GM18517 (cell line): Measurements from ENCODE around the gene POLR3H.

Experiments used
- ATAC-seq: cut with Tn5 transposase; IDR thresholded peaks from one replicate; pipeline ENCODE4 v1.9.1; 2021; ENCODE audit warnings: mild to moderate bottlenecking, moderate library complexity; ENCODE audit not compliant: unreplicated experiment

POLR3H gene

DNA sequence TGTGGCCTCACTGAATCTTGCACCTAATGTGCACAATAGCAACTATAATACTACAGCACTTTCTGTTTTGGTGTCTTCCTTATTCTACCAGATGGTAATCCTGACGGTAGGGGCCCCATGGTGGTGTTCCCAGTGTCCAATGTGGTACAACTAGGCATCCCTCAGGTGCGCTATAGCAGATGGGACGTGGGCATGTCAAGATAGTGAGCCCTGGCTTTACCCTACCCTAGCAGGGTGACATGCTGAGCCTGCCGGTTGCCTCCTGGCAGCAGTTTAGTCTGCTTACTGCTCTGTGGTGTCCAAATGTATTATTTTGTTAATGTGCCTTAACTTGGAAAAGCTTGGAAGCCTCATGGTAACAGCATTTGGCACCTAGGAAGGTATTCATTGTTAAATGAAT lies 56.2 kb downstream of the POLR3H start:
- ATAC-seq: no peak

- no peak for ATAC-seq
These were observed 57.0 kb downstream of the POLR3H start for GRCh38 chr22:41487037-41487935.

- no peak for ATAC-seq
These were observed 59.2 kb downstream of the POLR3H start for GRCh38 chr22:41485033-41485432.

DNA sequence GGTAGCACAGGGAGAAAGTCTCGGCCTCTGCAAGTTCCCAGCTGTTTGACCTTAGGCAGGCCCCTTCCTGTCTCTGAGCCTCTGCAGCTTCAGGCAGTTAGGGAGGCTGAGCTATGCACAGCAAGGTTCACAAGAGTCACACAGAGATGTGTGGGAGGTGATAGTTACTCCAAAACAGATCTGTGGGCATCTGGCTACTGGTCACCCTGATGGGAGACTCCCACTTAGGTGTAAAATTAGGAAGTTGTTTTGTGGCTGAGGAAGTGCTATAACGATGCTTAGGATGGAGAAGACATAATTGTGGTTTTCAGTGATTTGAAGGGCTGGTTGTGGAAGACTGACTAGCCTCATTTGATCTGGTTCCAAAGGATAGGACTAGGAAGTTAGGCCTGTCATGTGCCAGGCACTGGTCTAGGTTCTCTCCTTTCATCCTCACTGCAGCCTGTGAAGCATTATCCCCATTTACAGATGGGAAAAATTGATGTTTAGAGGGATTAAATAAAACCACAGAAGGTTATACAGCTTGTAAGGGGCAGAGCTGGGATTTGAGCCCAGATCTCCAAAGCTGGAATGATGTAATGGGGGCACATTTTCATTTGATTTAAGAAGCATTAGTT lies 61.8 kb downstream of the POLR3H start:
- no peak for ATAC-seq

DNA sequence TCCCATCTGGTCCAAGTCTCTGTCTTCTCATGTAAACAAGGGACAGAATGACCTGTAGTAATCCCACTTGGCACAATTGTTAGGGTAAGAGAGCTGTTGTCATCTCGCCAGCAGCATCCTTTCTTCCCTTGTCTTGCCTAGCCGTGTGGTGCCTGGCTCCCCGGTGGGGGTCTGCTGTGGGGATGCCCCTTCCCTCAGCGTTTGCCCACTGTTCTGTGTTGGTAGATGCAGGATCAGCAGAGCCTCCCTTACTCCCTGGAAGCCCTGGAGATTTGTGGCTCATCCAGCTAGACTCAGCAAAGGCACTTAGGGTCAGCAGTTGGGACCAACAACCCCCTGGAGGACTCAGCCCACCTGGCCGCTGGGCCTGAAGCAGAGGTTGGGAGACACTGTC lies 62.3 kb downstream of the POLR3H start:
- ATAC-seq: no peak

DNA sequence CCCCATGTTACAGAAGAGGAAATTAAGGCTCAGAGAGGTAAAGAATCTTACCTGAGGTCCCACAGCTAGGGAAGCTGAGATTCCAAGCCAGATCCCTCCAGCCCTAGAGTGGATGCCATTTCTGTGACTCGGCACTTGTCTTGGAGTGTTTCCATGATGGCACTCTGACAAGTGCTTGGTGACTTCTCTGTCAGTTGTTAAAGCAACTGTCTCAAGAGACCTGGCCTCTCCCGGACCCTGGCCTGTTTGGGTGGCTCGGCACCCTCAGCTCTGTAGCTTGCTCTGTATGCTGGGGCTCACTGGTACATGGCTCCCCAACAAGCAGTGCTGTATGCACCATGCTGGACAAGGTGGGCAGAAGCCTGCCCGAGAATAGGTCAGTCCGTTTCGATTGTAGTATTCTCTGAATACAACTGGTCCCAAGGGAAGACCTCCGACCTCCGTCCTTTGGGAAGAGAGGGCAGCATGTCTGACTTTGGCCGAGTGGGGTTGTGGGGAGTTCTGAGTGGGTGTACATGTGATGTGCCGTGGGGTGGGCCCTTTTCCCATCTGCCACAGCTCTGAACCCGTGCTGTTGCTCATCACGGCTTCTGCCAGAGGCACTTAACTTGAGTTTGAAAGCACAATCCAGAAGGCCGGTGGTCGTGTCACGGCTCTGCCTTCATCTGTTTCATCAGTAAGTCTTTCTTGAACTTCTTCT lies 63.0 kb downstream of the POLR3H start:
- ATAC-seq: no peak

GRCh38 chr22:41480397-41480735 lies 63.9 kb downstream of the POLR3H start:
- ATAC-seq: no peak

- ATAC-seq: no peak
These were observed 64.4 kb downstream of the POLR3H start for GRCh38 chr22:41479671-41480396.

GRCh38 chr22:41478891-41479521 lies 65.3 kb downstream of the POLR3H start:
- ATAC-seq: no peak

- ATAC-seq: no peak
These were observed 65.8 kb downstream of the POLR3H start for GRCh38 chr22:41478473-41478872.
